B cell (primary cell): Measurements from ENCODE around the gene STX1B. TPM values are rescaled to one million over a fixed set of nuclear protein-coding genes. Genes with fewer than 3 reads are reported as not detected.

Experiments
- ATAC-seq: fragments of 200-7000 bp; cut with Tn5 transposase; one replicate; pipeline ENCODE4 v1.10.0; 2021; ENCODE audit warnings: low read depth, mild to moderate bottlenecking, moderate number of reproducible peaks, moderate library complexity
- CTCF ChIA-PET: fragments of 350-600 bp; sonication (Branson Sonifier 250); formaldehyde crosslinking; loops from one replicate; lab custom pipeline; 2021; ENCODE audit warnings: antibody characterized with exemption, inconsistent platforms; lab: Charles Lee
- POLR2A ChIA-PET: fragments of 350-600 bp; sonication (Branson Sonifier 250); formaldehyde crosslinking; loops from one replicate; lab custom pipeline; 2021; ENCODE audit warnings: antibody characterized with exemption; lab: Charles Lee
- DNase-seq: peaks from one replicate; pipeline ENCODE4 v3.0.0; 2013
- H2AFZ ChIP-seq: 2 replicates; pipeline ENCODE4 v1.6.1; 2012; ENCODE audit warnings: mild to moderate bottlenecking, low read depth, low read length; ENCODE audit not compliant: insufficient read depth, poor library complexity, severe bottlenecking
- H3K27ac ChIP-seq, 2 donors: 1 replicate in 1 of 2; 2 replicates in 1 of 2; pipeline ENCODE4 v1.5.1; 2012 to 2013; ENCODE audit warnings: low read length in 2 of 2, mild to moderate bottlenecking in 2 of 2, moderate library complexity in 1 of 2
- H3K27me3 ChIP-seq, 4 experiments: fragments of 200-600 bp in 1 of 4; sonication (generic) in 1 of 4; replicated peaks in 1 of 4; 1 replicate in 2 of 4; 2 replicates in 2 of 4; pipeline versions ENCODE4 v1.6.1 to v1.7.0; 2013 to 2016; ENCODE audit warnings: low read length in 3 of 4, mild to moderate bottlenecking in 2 of 4, mixed read lengths in 1 of 4, moderate library complexity in 1 of 4; ENCODE audit not compliant: insufficient read depth in 4 of 4, control insufficient read depth in 3 of 4; ENCODE audit errors: control extremely low read depth in 1 of 4
- H3K36me3 ChIP-seq, 2 experiments: replicated peaks in 1 of 2; 1 replicate in 1 of 2; 2 replicates in 1 of 2; pipeline versions ENCODE4 v1.6.1 to v1.7.1; 2013; ENCODE audit warnings: low read length in 1 of 2; ENCODE audit not compliant: insufficient read depth in 2 of 2, control insufficient read depth in 1 of 2; ENCODE audit errors: control extremely low read depth in 1 of 2, extremely low read depth in 1 of 2
- H3K4me1 ChIP-seq, 2 donors: fragments of 200-600 bp in 1 of 2; sonication (generic) in 1 of 2; 1 replicate in 1 of 2; 2 replicates in 1 of 2; pipeline versions ENCODE4 v1.5.1 to v1.6.1; 2013 to 2017; ENCODE audit warnings: low read length in 2 of 2; ENCODE audit not compliant: control insufficient read depth in 2 of 2, insufficient read depth in 2 of 2
- H3K4me2 ChIP-seq: replicated peaks from 2 replicates; pipeline ENCODE3; 2012; ENCODE audit warnings: mild to moderate bottlenecking, low read depth, low read length; ENCODE audit not compliant: poor library complexity, severe bottlenecking
- H3K4me3 ChIP-seq, 5 experiments: fragments of 200-600 bp in 1 of 5; sonication (generic) in 1 of 5; 1 replicate in 3 of 5; 2 replicates in 2 of 5; pipeline versions ENCODE4 v1.5.1 to v1.7.0; 2011 to 2016; ENCODE audit warnings: low read length in 4 of 5, mild to moderate bottlenecking in 4 of 5, low read depth in 2 of 5, control low read depth in 1 of 5, moderate library complexity in 1 of 5; ENCODE audit not compliant: insufficient read depth in 1 of 5; ENCODE audit errors: control extremely low read depth in 1 of 5, extremely low read depth in 1 of 5
- H3K79me2 ChIP-seq: fragments of 200-600 bp; sonication (generic); one replicate; pipeline ENCODE4 v1.6.0; 2016; ENCODE audit warnings: low read length; ENCODE audit not compliant: control insufficient read depth, insufficient read depth
- H3K9ac ChIP-seq: fragments of 200-600 bp; sonication (generic); 2 replicates; pipeline ENCODE4 v1.6.1; 2017; ENCODE audit warnings: mild to moderate bottlenecking, low read length, moderate library complexity
- H3K9me3 ChIP-seq, 3 donors: one replicate each; pipeline versions ENCODE4 v1.6.1 to v1.7.1; 2013; ENCODE audit warnings: low read length in 2 of 3; ENCODE audit not compliant: control insufficient read depth in 2 of 3, insufficient read depth in 1 of 3; ENCODE audit errors: control extremely low read depth in 1 of 3
- H4K20me1 ChIP-seq: 2 replicates; pipeline ENCODE4 v1.6.0; 2012; ENCODE audit warnings: mild to moderate bottlenecking, low read length; ENCODE audit not compliant: insufficient read depth, control insufficient read depth, poor library complexity, severe bottlenecking
- H3K27ac Mint-ChIP-seq: one replicate; pipeline ENCODE4 v1.8.0; 2021; ENCODE audit warnings: mixed read lengths
- H3K27me3 Mint-ChIP-seq: one replicate; pipeline ENCODE4 v1.8.0; 2021; ENCODE audit warnings: mixed read lengths
- H3K4me1 Mint-ChIP-seq: one replicate; pipeline ENCODE4 v1.8.0; 2021; ENCODE audit warnings: mixed read lengths
- H3K4me3 Mint-ChIP-seq: one replicate; pipeline ENCODE4 v1.8.0; 2021; ENCODE audit warnings: mixed read lengths
- H3K9me3 Mint-ChIP-seq: one replicate; pipeline ENCODE4 v1.8.0; 2022; ENCODE audit warnings: mixed read lengths; ENCODE audit not compliant: insufficient read depth
- EZH2 ChIP-seq: IDR thresholded peaks from 2 replicates; pipeline ENCODE4 v1.6.1; 2012; ENCODE audit warnings: borderline replicate concordance, low read depth, mild to moderate bottlenecking, moderate library complexity, low read length; ENCODE audit not compliant: insufficient read depth, poor library complexity, severe bottlenecking
- WGBS: methylation state at CpG from one replicate; pipeline ENCODE4 v1.1.5; 2013; ENCODE audit warnings: missing lambda C conversion rate; ENCODE audit not compliant: insufficient coverage; 5-methylcytosine and 5-hydroxymethylcytosine counted together
- intact Hi-C: fragments of 100-400 bp; cut with micrococcal nuclease; formaldehyde crosslinking; loops from one replicate; pipeline ENCODE4 v1.10.0; 2022
- polyA plus RNA-seq: library from polyadenylated mRNA; depleted of rRNA; stranded (reverse); fragments of >200 nt; gene quantifications from 2 replicates; pipeline ENCODE4 v1.2.3, GENCODE V29; 2012
- total RNA-seq, 2 donors: library from RNA; stranded (reverse); fragments of 120-200 nt in 1 of 2; gene quantifications; 1 replicate in 1 of 2; 2 replicates in 1 of 2; pipeline versions ENCODE4 v1.2.3 to v1.2.4, GENCODE V29; 2013 to 2022
- TF ChIP-seq, protein P1 (sequence below): fragments of 200-600 bp; IDR thresholded peaks from one replicate; pipeline ENCODE4 v1.8.0; 2022; ENCODE audit warnings: antibody characterized with exemption, mild to moderate bottlenecking

Gene STX1B
- total and polyA plus RNA-seq, 2 donors (not counting 1 experiment from before 2014, with no cell fraction given): 2.1 to 2.2 TPM

DNA sequence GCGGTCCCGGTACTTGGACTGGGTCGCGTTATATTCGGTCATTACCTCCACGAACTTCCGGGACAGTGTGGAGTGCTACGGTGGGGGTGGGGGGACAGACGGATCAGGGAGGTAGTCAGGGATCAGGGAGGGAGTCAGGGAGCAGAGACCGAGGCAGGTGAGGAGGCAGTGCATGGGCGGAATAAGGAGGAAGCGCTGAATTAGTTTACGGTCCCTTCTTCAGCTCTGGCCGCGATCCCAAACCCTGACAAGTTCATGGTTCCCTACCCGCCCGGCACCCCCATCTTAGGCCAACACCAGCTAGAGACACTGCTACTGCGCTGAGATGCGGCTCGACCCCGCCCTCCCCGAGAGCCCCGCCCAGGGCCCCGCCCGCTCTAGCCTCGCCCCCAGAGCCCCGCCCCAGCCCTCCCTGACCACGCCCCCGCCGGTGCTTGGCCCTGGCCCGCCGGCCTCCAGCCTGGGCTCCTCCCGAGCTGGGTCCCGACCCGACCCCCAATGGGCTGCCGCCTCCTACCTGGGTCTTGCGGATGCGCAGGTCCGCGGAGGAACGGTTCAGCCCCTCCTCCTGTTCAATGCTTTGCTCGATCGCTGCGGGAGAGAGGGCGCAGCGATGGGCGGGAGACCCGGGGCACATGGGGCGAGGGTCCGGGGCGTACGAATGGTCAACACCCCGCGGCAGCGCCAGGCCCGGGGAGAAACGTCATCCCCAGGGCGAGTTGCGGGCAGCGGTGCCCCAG is 13.3 kb downstream of the STX1B start:
- H3K27me3 ChIP-seq: peaks cover 0 to 7% (median 0%) of the 10 kb centered on the region in 4 experiments
- peak; percentile 100 for ATAC-seq
- H3K4me3 ChIP-seq: peak overlapping the region in 4 of 5 experiments; percentile 54 to 72 (median 66)
- intact Hi-C loops: loop anchor here (1.0 kb wide), 5 partner anchors 37 to 145 kb away; partner anchors contain the start of genes SETD1A and VKORC1
- H3K36me3 ChIP-seq: no peaks in the 10 kb centered on the region
- CTCF ChIA-PET: interaction anchor here (0.7 to 1.8 kb wide), 4 partner anchors 11 to 145 kb away, joined by 3 to 6 read pairs (median 4); partner anchors contain the start of gene ZNF668
- peak overlapping the region; percentile 72 for H3K9ac ChIP-seq
- TF ChIP-seq, protein P1, sequence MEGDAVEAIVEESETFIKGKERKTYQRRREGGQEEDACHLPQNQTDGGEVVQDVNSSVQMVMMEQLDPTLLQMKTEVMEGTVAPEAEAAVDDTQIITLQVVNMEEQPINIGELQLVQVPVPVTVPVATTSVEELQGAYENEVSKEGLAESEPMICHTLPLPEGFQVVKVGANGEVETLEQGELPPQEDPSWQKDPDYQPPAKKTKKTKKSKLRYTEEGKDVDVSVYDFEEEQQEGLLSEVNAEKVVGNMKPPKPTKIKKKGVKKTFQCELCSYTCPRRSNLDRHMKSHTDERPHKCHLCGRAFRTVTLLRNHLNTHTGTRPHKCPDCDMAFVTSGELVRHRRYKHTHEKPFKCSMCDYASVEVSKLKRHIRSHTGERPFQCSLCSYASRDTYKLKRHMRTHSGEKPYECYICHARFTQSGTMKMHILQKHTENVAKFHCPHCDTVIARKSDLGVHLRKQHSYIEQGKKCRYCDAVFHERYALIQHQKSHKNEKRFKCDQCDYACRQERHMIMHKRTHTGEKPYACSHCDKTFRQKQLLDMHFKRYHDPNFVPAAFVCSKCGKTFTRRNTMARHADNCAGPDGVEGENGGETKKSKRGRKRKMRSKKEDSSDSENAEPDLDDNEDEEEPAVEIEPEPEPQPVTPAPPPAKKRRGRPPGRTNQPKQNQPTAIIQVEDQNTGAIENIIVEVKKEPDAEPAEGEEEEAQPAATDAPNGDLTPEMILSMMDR: no peak
- no peak for TF ChIP-seq EZH2
- peak overlapping the region; percentile 91 for H3K4me3 Mint-ChIP-seq
- H3K4me1 Mint-ChIP-seq: peaks cover 9% of the 10 kb centered on the region
- H3K79me2 ChIP-seq: no peaks in the 10 kb centered on the region
- WGBS: 5% methylated on average over 53 of the region's 60 CpGs
- peak overlapping the region; percentile 96 for H2AFZ ChIP-seq
- H3K4me2 ChIP-seq: peak overlapping the region; percentile 88
- DNase-seq: peak; percentile 88
- peak overlapping the region; percentile 92 for H3K27ac Mint-ChIP-seq
- H3K4me1 ChIP-seq: peaks cover 9 to 13% of the 10 kb centered on the region in 2 donors
- no peaks in the 10 kb centered on the region for H4K20me1 ChIP-seq
- H3K9me3 ChIP-seq: peaks cover 0 to 5% (median 0%) of the 10 kb centered on the region in 3 donors
- H3K27me3 Mint-ChIP-seq: no peaks in the 10 kb centered on the region
- H3K27ac ChIP-seq: peak overlapping the region; percentile 29 to 62
- no peaks in the 10 kb centered on the region for H3K9me3 Mint-ChIP-seq
- POLR2A ChIA-PET: interaction anchor here (0.5 to 1.6 kb wide), 4 partner anchors 123 to 496 kb away, joined by 3 to 6 read pairs (median 5); partner anchors contain the start of gene FUS
